SU-DHL-6 (cell line): ENCODE results near the gene STK38L.

Source experiments
- H2AFZ ChIP-seq: fragments of 200-600 bp; sonication (generic); 2 replicates; pipeline ENCODE4 v1.6.1; 2014; ENCODE audit warnings: low read depth, mild to moderate bottlenecking, moderate library complexity, mixed read lengths, antibody characterized with exemption, low read length; ENCODE audit not compliant: severe bottlenecking
- H3F3A ChIP-seq: fragments of 200-600 bp; shearing (Covaris generic); 2 replicates; pipeline ENCODE4 v1.6.0; 2016; ENCODE audit warnings: antibody characterized with exemption, mild to moderate bottlenecking; ENCODE audit not compliant: insufficient read depth
- H3K27ac ChIP-seq: fragments of 200-600 bp; sonication (generic); 2 replicates; pipeline ENCODE4 v1.5.1; 2016; ENCODE audit warnings: low read depth, mild to moderate bottlenecking, low read length, moderate library complexity, mixed read lengths
- H3K27me3 ChIP-seq: fragments of 200-600 bp; sonication (generic), shearing (Covaris generic); 2 replicates; pipeline ENCODE4 v1.6.0; 2014; ENCODE audit warnings: mild to moderate bottlenecking, low read length
- H3K36me3 ChIP-seq: fragments of 200-600 bp; sonication (generic); 2 replicates; pipeline ENCODE4 v1.6.1; 2014; ENCODE audit warnings: mild to moderate bottlenecking, low read length, mixed read lengths
- H3K4me2 ChIP-seq: fragments of 300-600, 200-600 bp; shearing (Covaris generic), sonication (generic); 2 replicates; pipeline ENCODE4 v1.6.0; 2014; ENCODE audit warnings: low read length, low read depth, mild to moderate bottlenecking; ENCODE audit not compliant: poor library complexity, severe bottlenecking
- H3K4me3 ChIP-seq: fragments of 200-600 bp; sonication (generic); 2 replicates; pipeline ENCODE4 v1.5.1; 2014; ENCODE audit warnings: antibody characterized with exemption, low read length, mild to moderate bottlenecking, mixed read lengths; ENCODE audit not compliant: insufficient read depth, poor library complexity, severe bottlenecking
- H3K79me2 ChIP-seq: fragments of 200-600 bp; sonication (generic); 2 replicates; pipeline ENCODE4 v1.6.1; 2014; ENCODE audit warnings: mild to moderate bottlenecking, low read length, moderate library complexity; ENCODE audit not compliant: insufficient read depth
- H3K9ac ChIP-seq: fragments of 200-600 bp; sonication (generic); 2 replicates; pipeline ENCODE4 v1.7.0; 2014; ENCODE audit warnings: mild to moderate bottlenecking, low read length
- H3K9me2 ChIP-seq: fragments of 200-600 bp; sonication (generic); replicated peaks from 2 replicates; pipeline ENCODE4 v1.6.1; 2014; ENCODE audit warnings: low read length; ENCODE audit not compliant: insufficient read depth
- H3K9me3 ChIP-seq: fragments of 200-600 bp; sonication (generic); 2 replicates; pipeline ENCODE4 v1.6.1; 2014; ENCODE audit warnings: low read length, mixed read lengths; ENCODE audit not compliant: insufficient read depth
- H4K20me1 ChIP-seq: fragments of 200-600 bp; sonication (generic); 2 replicates; pipeline ENCODE4 v1.6.1; 2014; ENCODE audit warnings: low read depth, mild to moderate bottlenecking, antibody characterized with exemption, low read length, moderate library complexity, mixed read lengths
- CTCF ChIP-seq: fragments of 200-600 bp; sonication (generic); IDR thresholded peaks from one replicate; pipeline ENCODE4 v1.5.1; 2017; ENCODE audit warnings: antibody characterized with exemption, mild to moderate bottlenecking, low read length, moderate library complexity; ENCODE audit not compliant: insufficient read depth, poor library complexity, severe bottlenecking
- EZH2phosphoT487 ChIP-seq: fragments of 200-600 bp; sonication (generic), shearing (Covaris generic); conservative IDR thresholded peaks from 2 replicates; pipeline ENCODE4 v1.6.1; 2018; ENCODE audit warnings: mild to moderate bottlenecking, antibody characterized with exemption, low read length, moderate library complexity, mixed read lengths

STK38L gene

GRCh38 chr12:27213830-27214787 is 30.0 kb upstream of the STK38L start:
- no peaks in the 10 kb centered on the region for H3K9me2 ChIP-seq
- no peak overlapping the region for H3K4me2 ChIP-seq
- TF ChIP-seq CTCF (no peak), EZH2phosphoT487 (no peak)
- H2AFZ ChIP-seq = no peak overlapping the region
- H3K4me3 ChIP-seq = no peak overlapping the region
- H3K27me3 ChIP-seq = no peaks in the 10 kb centered on the region
- H3K79me2 ChIP-seq = no peaks in the 10 kb centered on the region
- H3F3A ChIP-seq = no peaks in the 10 kb centered on the region
- H3K36me3 ChIP-seq = no peaks in the 10 kb centered on the region
- H3K9me3 ChIP-seq = no peaks in the 10 kb centered on the region
- H3K9ac ChIP-seq = no peak overlapping the region
- H3K27ac ChIP-seq = no peak overlapping the region
- H4K20me1 ChIP-seq = no peaks in the 10 kb centered on the region

GRCh38 chr12:27217590-27217989 is 26.5 kb upstream of the STK38L start:
- TF ChIP-seq EZH2phosphoT487 = no peak
- TF ChIP-seq CTCF = no peak
- no peaks in the 10 kb centered on the region for H3K9me2 ChIP-seq
- no peaks in the 10 kb centered on the region for H3K27me3 ChIP-seq
- H3K4me2 ChIP-seq = no peak overlapping the region
- H2AFZ ChIP-seq = no peak overlapping the region
- no peak overlapping the region for H3K27ac ChIP-seq
- no peaks in the 10 kb centered on the region for H3K36me3 ChIP-seq
- no peaks in the 10 kb centered on the region for H4K20me1 ChIP-seq
- no peaks in the 10 kb centered on the region for H3K9me3 ChIP-seq
- no peak overlapping the region for H3K9ac ChIP-seq
- no peaks in the 10 kb centered on the region for H3F3A ChIP-seq
- H3K79me2 ChIP-seq = no peaks in the 10 kb centered on the region
- H3K4me3 ChIP-seq = no peak overlapping the region

GRCh38 chr12:27219693-27220054 is 24.4 kb upstream of the STK38L start:
- no peaks in the 10 kb centered on the region for H3K79me2 ChIP-seq
- no peak overlapping the region for H3K9ac ChIP-seq

More at GRCh38 chr12:27219693-27220054, 24.4 kb upstream of the STK38L start:
- no peak overlapping the region for H2AFZ ChIP-seq
- no peaks in the 10 kb centered on the region for H3K36me3 ChIP-seq
- no peaks in the 10 kb centered on the region for H3K27me3 ChIP-seq
- H4K20me1 ChIP-seq = no peaks in the 10 kb centered on the region
- no peak overlapping the region for H3K4me2 ChIP-seq
- H3F3A ChIP-seq = no peaks in the 10 kb centered on the region
- TF ChIP-seq CTCF (no peak), EZH2phosphoT487 (no peak)
- no peak overlapping the region for H3K27ac ChIP-seq
- H3K9me3 ChIP-seq = no peaks in the 10 kb centered on the region
- H3K9me2 ChIP-seq = no peaks in the 10 kb centered on the region
- H3K4me3 ChIP-seq = no peak overlapping the region
